GM21390 (cell line): ENCODE data around the gene ZNF503.

Source experiments
- ATAC-seq: cut with Tn5 transposase; IDR thresholded peaks from one replicate; pipeline ENCODE4 v1.9.1; 2021; ENCODE audit not compliant: unreplicated experiment

The ZNF503 gene

GRCh38 chr10:75407713-75408508 lies 6.3 kb upstream of the ZNF503 start:
- no peak for ATAC-seq

DNA sequence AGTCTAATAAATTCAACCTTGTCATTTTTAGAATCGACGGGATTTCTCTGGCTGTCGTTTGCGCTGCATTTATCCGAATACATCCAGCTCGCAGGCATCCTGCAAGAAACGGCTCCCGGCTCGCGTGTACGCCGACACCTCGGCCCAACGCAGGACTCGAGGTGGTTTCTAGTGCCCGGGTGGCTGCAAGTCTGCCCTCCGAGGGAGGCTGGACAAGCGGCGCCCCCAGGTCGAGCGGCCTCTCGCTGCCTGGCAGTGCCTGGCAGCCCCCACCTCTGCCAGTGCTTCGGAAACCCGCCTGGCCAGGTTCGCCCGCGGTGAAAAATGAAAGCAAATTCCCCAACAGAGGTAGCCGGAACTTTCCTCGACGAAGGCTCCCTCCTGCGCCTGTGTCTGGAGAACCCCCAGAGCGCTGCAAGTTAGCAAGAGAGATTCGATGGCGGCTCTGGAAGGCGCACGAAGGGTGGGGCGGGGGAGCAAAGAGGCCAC lies 5.7 kb upstream of the ZNF503 start:
- ATAC-seq = no peak

DNA sequence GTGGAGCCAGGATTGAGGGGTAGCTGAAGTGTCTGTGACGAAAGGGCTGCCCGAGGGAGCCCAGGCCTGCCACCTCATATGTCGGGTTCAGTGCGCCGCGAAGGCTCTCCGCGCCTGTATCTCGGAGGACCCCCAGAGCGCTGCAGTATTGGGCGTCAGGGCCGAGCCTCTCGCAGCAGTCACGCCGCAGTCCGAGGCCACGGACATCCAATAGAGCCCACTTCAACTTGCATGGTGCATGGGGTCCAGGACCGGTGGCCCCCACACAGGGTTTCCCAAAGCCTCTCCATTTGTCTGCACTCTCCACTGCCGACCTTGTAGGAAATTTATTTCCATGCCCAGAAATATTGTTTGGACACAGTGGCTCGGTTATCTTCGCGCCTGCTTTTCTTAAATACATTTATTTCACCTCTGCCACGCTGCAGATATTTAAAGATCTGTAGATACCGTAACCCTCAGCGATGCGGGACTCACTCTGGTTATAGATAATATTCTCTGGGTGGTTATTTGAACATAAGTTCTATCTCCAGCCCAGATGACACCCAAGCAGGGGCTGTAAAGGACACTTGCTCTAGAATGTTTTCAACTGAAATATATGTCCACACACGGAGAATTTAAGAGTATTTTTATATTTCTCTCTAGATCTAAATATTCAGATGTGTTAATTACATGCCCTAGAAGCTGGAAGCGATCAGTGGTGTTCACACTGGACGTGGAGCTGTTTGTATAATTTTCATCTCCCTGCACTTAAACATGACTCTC lies 5.1 kb upstream of the ZNF503 start:
- ATAC-seq = no peak

DNA sequence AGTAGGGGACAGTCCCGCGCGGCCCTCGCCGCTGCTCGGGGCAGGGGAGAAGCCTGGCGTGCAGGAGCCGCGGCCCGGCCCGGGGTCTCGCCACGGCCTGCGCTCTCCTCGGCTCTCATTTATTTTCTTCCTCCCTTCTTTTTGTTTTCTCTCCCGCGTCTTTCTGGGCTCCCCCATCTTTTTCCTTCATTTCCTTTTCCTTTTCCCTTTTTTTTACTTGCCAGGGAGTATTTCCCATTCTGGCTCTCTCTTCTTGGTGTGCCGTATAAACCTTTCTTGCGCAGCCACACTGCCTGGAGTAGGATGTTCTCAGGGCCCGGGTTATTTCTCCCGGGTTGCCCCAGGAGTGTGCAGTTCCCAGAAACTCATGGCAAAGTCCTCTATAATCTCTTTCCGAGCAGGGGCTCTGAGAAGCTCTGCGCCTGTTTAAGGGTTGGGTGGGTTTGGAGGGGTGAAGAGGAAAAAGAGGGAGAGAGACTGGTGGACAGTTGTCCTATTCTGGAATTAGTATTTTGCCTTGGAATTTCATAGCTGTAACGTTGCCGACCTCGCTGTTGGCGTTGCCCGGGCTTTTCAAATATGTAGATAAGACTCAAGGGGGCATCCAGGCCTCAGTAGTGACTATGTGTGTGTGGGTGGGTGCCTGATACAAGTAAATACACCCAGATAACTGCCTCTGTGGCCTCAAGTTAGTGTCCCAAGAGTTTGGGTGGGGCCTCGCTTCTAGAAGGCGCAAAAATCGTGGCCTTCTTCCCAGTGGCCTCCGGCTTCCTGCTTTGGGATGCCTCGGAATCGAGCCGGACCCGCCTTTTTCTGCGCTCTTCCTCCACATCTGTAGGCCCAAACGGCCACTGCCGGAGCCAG lies 4.3 kb upstream of the ZNF503 start:
- ATAC-seq = no peak

- no peak for ATAC-seq
These were observed 3.4 kb upstream of the ZNF503 start for GRCh38 chr10:75404815-75405597.

DNA sequence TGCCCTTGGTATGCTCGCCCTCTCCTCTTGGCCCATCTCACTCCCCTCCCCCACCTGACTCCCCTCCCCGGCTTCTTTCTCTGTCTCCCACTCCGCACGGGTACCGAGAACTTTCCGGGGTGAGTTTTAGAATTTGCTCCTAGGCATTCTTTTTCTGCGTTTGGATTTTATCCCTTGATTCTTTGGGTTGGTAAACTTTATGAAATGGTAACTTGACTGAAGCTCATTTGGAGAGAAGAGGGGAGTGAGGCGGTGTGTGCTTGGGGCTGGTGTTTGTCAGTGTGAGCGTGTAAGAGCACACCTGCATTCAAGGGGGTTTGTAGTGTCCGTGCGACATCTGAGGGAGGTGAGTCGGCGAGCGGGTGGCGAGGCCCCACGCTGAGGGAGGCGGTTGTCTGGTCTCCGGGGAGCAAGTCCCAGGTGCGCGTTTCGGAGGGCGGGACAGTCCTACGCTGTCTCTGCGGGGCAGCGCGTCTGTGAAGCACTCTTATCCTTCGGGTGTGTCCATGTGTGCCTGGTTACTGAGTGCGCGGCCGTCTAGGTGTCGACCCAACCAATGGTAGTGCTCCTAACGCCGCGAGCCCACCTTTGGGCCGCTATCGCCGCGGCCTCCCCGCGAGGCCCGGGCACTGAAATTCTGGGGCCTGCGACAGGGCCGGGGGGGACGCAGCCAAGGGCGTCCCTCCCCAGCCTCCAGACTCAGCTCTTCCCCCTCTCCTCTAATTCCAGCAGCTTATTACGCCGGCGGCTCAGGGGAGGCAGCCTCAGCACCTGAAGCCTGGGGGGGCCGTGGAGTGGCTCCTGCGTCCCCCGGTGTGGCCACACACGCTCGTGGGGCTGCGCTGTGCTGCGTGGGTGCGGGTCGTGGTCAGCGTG lies 2.6 kb upstream of the ZNF503 start:
- ATAC-seq = no peak

- ATAC-seq = no peak
These were observed 1.8 kb upstream of the ZNF503 start for GRCh38 chr10:75403144-75403938.

GRCh38 chr10:75402486-75403143 lies 1.1 kb upstream of the ZNF503 start:
- ATAC-seq = no peak

DNA sequence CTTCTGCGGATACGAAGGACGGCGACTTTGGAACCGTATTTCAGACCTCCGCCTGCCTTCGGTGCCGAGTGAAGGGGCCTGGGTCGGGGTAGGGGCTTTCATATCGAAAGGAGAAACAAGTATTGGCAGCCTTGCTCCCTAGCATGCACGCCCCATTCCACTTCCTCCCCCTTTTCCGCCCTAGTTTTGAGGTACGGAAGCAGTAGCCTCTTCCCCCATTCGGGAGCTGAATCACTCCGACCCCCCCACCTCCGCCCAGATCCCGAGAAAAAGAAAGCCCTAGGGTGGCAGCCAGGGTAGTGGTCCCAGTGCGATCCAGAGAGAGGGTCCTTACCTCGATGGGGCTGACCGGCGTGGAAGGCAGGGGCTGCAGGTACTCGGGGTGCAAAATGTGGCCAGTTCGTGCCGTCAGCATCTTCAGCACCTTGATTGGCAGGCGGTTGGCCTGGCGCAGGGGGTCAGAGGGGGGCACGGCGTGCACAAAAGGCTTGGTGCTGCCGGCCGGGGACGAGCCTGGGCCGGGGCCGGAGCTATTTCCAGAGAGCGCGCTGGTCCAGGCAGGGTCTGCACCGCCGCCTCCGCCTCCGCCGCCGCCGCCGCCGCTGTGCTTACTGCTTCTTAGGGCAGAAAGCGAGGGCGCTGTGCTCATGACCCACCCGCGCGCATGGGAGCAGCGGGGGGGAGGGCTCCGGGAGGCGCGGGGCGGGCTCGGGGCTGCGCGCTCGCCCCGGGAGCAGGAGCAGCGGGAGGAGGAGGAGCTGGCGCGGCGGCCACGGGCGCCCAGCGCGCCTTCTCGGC lies 594 bp downstream of the ZNF503 start:
- ATAC-seq = no peak

- no peak for ATAC-seq
These were observed 1.3 kb downstream of the ZNF503 start for GRCh38 chr10:75400163-75400770.

DNA sequence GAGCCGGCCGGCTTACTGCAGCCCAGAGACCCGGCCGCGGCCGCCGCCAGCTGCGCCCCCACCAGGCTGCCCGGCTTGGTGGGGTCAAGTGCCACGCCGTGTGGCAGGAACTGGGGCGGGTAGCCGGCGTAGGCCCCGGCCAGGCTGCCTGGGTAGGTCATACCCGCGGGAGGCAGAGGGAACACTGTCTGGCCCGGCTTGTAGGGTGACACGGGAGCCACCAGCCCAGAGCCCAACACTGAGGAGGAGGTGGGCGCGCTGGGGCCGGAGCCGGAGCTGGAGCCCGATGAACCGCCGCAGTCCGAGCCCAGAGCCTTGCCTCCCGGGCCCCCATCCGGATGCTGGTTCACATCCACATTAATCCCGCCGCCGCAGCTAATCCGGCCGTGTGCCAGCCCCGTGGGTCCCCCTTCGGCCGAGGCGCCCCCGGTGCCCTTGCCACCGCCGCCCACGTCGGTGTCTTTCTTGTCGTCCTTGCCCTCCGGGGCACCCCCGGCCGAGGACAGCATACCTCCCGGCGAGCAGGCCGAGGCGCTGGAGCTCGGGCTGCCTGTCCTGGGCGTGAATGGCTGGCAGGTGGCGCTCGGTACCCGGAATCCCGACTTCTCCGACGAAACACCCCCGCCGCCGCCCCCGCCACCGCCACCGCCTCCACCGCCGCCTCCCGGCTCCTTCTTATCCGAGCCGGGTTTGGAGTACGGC lies 2.0 kb downstream of the ZNF503 start:
- ATAC-seq = no peak

- ATAC-seq = no peak
These were observed 2.7 kb downstream of the ZNF503 start for GRCh38 chr10:75398692-75399460.

DNA sequence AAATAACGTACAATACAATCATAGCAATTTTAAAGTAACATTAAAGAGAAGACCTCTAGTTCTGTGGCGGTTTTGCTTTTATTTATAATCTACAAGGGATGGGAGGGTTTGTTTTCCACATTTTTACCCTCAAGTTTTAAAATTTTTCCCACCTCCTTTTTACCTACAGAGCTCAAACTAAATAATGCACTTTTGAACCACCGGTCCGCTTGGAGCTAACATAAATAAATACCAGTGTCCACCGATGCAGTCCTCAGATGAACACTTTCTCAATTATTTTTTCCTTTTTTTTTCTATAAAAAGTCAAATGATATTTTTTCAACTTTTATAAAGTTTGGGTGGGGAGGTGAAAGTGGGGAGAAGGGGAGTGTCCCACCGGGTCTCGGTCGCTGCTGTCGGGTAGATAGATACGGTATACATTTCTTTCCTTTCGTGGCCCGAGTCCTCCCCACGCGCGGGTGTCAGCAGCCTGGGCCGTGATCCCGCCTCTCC lies 3.3 kb downstream of the ZNF503 start:
- ATAC-seq = no peak

GRCh38 chr10:75397496-75398199 lies 3.9 kb downstream of the ZNF503 start:
- no peak for ATAC-seq
